Stimulated activated CD8-positive, alpha-beta memory T cell treated with anti-CD3 and anti-CD28 coated beads, Interleukin-4, amount 100 ng/mL, for 48 hours (primary cell): ENCODE results near the gene HIBADH.
"Not testable (repeated sequence)": the region's sequence is repeated elsewhere in the genome, so short reads cannot be mapped to it uniquely, and the experiment has no call there.

ENCODE experiments used
- DNase-seq: peaks from one replicate; pipeline ENCODE4 v3.0.0-alpha.2; 2020

The HIBADH gene

DNA sequence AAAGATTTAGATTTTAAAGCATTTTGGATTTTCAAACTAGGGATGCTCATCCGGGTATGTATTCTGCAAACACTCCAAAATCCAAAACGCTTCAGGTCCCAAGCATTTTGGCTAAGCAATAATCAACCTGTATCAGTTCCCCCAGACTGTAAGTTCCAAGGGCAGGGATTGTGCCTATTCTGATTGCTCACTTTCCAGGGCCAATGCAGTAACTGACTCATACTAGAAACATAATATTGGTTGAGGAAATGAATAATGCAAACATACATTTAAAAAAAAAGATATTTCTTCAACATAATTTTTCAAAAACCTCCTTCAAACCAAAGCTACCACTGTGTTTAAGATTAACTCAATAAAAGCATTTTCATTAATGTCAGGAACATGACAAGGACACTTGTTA, 69.5 kb downstream of the HIBADH start:
- DNase-seq, result no peak

DNA sequence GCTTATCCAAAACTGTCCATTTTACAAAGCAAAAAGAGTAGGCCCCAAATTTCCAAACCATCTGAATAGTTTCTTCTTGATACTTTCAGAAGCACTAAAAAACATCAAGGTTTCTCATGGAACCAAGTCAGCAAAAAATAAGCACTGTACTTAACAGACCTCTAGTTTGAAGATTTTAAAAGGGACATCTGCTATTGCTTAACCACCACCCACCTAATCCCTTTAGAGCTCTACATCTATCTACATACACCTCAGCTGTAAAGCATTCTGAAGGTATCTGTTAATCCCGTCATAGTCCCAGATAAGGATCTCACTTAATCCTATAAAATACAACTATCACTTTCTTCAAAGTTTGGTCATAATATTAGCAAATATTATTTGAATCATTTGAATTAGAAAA, 72.3 kb downstream of the HIBADH start:
- DNase-seq, result no peak

DNA sequence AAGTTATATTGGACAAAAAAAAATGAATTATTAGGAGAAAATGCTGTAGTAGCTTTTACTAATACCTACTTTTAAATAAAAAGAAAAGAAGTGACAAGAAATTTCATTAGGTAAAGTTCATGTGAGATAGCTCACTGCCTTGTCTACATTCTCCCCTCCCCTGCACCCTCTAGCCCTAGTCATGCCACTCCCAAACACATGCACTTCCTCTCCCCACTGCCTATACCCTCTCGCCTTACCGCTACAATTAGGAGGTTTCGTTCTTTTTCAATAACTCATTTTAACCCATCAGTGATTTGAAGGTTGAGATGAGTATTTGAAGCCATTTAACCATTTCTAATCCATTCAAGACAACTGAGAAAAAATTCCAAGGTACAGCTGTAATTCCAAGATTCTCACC, 75.3 kb downstream of the HIBADH start:
- DNase-seq, result no peak

DNA sequence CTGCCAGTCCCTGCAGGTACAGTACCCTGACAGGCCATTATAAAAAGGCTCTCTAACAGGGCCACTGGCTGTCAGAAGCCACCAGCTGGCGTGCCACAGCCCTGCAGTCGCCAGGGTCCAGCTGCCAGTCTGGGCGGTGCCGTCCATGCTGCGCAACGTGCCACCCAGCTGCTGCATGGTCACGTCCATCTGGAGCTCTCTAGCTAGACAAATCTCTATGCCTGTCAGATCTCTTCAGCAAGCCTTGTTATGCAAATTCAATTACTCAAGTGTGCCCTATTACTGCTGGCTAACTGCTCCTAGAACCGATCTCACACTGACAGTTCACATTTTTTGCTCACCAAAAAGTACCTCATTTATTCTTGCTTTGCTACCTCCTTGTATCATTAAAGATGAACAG, 75.9 kb downstream of the HIBADH start:
- no peak for DNase-seq

DNA sequence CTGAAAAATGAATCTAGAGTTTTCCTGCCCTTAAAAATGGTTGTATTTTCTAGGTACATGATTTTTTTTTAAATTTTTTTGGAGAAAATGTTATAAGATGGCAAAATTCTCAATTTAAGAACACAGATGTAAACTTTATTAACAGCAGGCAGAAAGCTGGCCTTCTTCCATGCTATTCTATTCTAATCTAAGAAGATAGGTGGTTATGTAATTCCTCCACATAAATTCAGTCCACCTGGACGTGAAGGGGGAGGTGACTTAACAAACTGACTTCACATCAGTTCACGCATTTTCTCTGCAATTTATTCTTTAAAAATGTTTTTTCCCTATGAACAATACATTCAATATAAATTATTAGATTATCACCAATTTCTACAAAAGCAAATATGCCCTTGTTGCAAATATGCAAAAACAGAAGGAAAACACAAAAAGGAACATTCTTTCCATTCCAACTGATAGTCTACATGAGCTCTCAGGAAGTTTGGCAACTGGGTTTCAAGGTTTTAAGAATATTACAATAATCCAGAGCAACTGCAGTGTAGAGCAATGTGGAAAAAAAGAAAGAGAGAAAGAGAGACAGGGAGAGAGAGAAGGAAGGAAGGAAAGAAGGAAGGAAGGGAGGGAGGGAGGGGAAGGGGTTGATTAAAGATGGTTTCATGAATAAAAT, 76.8 kb downstream of the HIBADH start:
- DNase-seq, result no peak

DNA sequence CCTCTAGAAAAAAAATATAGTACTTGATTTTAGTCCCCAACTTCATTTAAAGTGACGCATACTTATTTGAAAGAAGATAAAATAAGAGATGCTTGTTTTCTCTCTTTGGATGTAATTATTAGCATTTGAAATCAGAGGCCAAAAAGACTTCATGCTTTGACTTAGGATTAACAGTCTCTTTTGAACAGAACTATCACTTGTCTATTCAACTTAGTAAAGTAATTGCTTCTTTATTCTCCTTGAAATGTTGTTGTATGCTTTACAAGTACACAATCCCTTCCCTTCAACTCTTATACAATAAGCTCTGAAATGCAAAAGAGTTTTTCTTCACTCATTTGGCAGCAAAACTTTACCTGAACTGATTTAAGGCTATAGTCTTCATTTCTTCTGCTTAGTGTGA, 80.8 kb downstream of the HIBADH start:
- DNase-seq, result no peak

DNA sequence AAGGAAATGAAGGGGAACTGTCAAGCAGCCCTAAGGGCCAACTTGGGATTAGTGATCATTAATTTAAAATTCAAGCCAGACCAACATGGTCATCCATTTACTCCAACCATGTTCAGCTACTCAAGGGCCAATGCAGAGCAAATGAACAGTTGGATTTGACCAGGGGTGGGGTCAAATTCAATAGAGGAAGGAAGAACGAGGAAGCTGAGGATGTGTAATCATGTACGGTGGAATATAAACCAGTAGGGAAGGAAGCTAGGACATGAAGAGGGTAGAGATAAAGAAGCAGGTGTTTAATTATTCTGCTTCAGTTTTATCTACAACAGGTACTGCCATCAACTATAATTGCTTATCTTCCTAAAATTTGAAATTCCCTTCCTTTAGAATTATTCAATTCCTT, 81.6 kb downstream of the HIBADH start:
- DNase-seq, result no peak

DNA sequence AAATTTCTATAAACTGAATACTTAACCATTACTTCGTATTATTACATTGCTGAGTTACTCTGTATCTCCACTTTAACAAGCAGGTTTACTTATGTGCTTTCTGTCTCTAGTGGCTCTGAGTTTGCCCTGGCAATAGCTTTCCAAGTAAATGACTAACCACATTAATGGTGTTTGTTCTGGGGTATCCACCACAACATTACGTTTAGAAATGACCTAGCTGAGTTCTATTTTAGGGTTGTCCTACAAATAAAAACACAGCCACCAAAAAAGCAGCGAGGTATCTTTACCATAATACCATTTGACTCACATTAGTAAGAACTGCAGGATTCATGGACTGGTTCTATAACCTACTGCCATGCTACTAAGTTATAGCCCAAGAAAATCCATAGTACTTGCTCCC, 83.1 kb downstream of the HIBADH start:
- DNase-seq, result no peak

DNA sequence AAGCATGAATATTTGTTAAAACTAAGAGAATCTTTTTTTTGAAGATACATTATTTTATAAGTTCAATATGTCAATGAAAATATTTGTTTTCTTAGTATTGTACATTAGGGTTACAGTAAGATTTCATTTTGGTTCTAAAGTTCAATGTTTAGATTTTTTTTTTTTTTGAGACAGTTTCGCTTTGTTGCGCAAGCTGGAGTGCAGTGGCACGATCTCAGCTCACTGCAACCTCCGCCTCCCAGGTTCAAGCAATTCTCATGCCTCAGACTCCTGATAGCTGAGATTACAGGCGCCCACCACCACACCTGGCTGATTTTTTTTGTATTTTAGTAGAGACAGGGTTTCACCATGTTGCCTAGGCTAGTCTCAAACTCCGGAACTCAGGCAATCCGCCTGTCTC, 84.5 kb downstream of the HIBADH start:
- DNase-seq, result not testable (repeated sequence)

DNA sequence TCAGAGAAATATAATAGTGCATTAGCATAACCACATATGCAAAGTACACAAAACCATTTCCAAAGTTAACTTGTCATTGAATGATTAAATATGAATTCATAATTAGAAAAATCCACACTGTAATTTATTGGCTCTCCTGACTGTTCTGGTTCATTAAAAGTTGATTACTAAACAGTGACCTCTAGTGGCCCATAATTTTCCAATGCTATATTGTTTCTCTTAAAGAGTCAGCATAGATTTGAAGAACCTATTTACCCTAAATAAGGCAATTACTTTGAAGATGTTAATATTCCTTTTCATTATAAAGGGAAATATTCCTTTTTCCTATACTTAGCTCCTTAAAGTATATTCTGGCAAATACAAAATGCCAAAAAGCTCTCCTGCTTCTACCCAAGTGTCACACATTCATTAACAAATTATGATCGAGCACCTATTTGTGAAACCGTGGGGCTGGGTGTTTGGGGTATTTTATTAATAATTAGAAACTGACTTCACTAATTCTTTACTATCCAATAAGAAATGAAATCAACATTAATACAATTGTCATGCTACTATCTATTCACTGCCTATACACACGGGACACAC, 86.2 kb downstream of the HIBADH start:
- no peak for DNase-seq

DNA sequence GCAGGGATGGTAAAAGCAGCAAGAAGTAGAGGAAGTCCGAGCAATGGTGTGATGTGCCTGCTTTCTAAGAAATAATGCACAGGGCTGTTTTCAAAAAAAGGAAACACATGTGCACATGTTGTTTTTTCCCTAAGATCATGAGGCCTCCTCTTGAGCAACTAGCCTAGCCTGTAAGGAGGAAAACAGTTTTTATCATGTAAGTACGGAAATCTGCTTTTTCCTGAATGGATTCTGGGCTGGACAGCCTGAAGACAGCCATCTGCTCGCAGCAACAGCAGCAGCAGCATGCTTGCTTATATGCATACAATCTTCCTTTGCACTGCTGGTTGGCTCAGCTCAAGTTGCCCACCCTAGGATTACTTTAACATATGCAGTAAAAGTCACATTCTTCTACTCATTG, 87.1 kb downstream of the HIBADH start:
- DNase-seq, result no peak

DNA sequence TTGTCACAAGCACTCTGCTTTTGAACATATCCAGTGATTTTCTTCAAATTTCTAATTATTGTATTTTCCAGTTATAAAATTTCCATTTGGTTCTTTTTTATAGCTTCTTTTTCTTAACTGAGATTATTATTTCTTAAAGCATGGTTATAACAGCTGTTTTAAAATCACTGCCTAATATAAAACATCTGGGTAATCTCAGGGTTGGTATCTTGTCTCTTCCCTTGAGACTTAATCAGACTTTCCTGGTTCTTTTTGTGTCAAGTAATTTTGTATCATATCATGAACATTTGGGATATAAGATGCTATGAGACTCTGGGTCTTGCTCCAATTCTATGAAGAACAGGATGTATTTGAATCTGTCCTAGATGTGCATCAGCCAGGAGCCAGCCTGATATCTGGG, 93.6 kb downstream of the HIBADH start:
- DNase-seq, result no peak

DNA sequence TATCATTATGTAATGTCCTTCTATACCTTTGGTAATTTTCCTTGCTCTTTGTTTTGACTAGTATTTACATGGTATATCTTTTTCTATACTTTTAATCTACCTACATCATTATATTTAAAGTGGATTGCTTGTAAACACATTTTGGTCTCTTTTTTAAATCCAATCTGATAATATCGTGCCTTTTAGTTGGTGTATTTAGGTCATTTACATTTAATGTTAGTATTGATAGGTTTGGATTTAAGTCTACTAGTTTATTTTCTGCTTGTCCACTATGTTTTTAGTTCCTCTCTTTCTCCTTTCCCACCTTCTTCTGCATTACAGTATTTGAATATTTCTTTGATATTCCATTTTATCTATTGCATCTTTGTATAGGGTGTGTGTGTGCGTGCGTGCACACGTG, 95.4 kb downstream of the HIBADH start:
- DNase-seq, result no peak

DNA sequence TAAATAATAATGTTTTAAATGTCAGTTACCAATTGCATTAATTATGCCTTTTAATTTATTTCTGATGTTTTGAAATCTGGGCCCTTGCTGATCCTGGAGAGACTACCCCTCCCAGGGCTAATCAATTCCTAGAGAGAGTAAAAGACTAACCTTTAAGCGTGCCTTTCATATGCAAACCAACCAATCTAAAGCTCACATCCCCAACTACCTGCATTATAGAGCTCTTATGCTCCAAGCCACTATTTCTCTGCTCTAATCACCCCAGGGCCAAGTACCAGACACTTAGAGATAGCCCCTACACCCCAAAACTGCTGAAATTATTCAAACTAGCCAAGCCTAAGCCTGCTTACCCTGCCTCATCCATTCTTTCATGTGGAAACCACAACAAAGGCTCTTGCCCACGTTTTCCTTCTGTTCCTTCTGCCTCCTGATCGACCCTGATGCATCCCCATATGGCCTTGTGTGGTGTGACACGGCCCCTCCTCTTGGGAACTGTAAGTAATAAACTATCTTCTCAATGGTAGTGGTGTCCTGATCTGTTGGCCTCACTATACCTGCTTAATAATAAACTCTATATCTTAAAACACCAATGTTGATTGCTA, 97.7 kb downstream of the HIBADH start:
- no peak for DNase-seq

DNA sequence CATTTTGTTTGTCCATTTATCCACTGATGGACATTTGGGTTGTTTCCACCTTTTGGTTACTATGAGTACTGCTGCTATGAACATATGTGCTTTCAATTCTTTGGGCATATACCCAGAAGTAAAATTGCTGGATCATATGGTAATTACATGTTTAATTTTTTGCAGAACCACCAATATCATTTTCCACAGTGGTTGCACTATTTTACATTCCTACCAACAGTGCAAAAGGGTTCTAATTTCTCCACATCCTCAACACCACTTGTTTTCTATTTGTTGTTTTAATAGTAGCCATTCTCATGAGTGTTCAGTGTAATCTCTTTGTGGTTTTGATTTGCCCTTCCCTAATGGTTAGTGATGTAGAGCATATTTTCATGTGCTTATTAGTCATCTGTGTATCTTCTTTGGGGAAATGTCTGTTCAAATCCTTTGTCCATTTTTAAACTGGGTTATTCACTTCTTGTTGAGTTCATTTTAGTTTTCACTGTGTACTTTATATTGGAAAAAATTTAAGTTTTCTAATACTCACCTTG, 101.9 kb downstream of the HIBADH start:
- DNase-seq, result no peak

DNA sequence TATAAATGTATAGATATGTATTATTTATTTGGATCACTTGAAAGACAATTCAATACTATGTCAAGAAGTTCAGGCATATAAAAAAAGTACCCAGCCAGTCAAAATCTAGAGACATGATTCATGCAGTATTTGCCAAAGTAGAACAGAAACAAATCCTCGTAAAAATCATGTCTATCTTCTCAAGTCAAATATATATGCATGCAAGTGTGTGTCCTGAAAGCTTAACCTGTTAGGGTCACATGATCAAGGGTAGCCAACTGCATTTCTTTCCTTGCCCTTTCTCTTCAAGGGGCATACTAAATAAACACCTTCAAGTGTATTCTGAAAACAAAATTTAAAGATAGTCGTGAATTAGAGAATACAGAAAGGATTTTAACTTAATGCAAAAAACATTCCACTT, 107.0 kb downstream of the HIBADH start:
- no peak for DNase-seq

DNA sequence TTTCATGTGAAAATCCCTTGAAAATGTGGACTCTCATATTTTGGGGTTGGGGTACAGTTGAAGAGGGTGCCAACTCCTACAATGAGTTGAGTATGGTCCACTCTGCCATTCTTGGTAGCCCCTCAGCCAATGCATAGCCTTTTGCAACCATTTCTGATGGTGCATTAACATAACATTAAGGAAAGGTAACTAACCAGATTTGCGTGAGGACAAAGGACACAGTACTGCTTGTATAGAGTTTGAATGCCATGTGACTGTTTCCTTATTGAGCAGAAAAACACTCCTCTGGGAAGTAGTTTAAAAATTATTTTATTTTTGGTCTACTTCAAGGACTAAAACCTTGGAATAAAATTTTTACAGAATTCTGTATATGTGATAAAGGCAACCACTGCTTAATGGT, 107.9 kb downstream of the HIBADH start:
- no peak for DNase-seq

DNA sequence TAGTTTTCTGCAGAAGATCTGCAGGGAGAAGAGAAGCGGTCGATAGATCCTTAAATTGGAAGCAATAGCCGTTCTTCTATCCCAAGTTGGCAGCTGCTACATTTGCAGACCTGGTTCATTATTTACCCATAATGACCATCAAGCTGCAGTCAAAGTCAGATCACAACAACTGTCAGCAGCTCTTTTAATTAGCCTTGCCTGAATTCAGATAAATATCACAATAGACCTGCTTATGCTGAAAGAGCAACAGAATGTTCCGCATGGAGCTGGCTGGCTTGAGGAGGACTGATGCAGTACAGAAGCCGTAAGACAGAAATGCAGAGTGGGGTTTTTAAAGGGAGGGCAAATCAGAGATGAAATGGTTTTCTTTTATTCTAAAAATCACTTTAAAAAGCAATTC, 109.4 kb downstream of the HIBADH start:
- no peak for DNase-seq

DNA sequence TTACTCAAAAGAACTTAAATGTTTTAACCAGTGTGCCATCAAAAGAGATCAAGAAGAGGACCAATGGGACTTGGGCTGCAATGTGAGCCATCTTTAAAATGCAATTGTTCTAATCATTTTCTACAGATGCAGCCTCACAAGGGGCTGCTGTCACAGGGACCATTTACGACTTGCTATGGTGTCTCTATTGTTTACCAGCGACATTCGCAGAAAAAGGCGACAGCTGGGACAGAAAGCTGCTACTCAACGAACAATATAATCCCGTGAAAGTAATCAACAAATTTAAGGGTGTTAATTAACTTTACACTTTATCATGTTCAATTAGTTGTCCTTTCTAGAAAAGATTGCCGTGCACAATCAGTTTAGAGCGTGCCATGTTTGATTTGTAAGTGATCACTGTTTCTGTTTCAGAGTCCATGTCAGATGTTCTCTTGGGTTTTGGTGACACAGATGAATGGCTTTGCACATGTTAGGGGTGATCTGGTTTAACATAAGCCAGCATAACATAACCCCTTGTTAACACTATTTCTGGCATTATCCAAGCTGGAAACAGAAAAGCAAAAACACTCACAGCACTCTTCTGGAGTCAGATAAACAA, 110.8 kb downstream of the HIBADH start:
- no peak for DNase-seq

DNA sequence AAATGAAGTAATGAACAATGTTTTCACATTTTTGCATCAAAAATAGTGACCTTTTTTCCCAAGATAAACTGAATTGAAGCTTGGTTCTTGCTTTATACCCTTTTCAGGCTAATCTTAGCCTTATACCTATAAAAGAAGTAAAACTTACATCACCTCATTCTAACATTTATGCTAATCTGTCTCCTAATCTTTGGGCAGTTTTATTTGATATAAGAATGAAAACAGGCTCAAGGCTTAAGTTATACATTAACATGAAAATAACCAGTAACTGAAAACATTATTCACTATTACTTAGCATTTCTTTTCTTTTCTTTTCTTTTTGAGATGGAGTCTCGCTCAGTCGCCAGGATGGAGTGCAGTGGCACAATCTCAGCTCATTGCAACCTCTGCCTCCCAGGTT, 113.1 kb downstream of the HIBADH start:
- DNase-seq, result no peak

DNA sequence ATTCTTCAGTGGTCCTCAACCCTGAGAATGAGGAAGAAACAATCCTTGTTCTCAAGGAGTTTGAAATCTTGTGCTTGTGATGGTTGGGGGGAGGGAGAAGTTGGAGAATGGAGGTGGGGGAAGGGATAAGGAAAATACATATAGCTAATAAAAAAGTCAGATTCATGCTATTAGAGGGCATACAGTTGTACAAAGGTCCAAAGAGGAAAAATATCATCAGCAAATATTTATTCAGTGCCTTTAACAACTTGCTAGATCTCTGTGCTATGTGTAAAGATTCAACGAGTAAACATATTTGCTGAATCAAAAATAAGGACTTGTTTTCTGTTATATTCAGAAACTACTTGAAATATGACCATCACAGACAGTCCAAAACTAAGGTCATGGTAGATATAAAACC, 114.4 kb downstream of the HIBADH start:
- DNase-seq, result no peak

DNA sequence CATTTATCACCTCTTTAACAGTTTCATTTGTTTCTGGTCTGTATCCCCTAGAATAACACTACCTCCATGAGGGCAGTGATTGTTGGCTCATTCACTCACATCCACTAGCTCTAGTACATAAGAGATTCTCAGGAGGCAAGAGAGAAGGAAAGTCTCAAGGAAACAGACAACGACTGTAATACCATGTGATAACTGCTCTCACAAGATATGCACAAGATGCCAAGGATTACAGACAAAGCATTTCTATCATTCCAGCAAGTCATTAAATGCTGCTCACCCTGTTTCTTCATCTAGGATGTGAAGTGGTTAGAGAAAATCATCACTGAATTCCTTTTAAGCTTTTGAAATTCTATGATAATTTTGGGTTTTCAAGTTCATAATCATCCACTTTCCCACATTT, 115.3 kb downstream of the HIBADH start:
- no peak for DNase-seq

DNA sequence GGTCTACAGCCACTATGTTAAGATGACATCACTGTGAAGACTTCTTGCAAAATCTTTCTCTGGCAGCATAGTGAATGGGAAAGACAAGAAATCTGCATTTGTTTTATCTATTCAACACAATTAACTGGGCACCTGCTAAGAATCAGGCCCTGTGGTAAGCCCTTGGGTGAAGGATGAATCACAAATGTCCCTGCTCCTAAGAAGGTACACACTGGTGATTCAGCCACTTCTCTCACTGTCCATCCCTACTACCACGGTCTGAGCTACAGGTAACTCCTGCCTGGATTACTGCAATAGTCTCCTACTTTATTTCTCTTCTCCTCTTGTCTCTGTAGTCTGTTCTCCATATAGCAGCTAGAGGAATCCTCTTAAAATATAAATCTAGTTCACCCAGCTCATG, 116.1 kb downstream of the HIBADH start:
- DNase-seq, result no peak

DNA sequence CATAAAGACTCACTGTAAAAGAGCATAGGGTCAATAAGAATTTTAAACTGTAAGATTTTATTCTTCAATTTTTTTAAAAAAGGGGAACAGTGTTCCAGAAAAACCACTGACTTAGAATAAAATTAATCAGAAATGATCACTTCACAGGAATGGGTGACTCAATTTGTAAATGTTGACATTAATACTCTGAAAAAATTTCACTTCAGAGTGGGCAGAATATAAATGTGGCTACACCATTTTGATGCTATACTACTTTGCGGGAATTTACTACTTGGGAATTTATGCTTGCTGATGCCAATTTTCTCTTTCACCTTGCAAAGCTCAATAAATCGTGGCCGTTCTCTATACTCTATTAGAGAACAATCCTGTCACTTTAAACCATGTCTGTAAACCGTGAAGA, 126.9 kb downstream of the HIBADH start:
- DNase-seq, result no peak
